ENCODE results near the gene NELFCD.

DNA sequence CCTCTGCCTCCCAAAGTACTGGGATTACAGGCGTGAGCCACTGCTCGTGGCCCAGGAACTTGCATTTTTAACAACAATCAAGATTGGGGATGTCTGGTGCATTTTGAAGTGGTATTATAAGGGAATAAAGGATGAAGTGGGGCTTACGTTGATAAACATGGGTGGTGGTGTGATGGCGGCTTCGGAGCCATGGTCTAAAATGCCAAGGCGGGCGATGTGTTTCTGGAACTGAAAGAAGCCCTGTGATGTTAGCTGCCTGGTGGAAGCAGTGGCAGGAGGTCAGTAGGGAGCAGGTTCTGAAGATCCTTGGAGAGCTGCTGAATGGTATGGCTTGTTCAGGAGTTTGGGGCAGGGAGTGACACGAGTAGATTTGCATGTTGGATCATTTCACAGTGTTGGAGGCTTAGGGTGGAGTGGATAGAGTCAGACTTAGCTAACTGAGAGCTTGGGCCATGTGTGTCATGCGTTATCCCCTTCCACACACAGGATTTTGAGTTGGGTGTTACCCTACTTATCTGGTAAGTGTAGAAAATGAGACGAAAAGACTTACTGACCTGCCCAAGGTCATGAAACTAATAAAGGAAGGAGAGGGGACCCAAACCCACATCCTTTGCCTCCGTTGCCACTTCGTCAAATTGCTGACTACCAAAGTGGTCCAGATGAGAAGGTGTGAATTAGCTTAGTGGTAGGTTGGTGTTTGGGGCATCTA lies 1.5 kb downstream of the NELFCD start:
- TF ChIP-seq TCF12 (IDR thresholded peaks at IDR 0.05) (no peak), RCOR1 (IDR thresholded peaks at IDR 0.05; ENCODE audit: low read length) (no peak), ELF1 (IDR thresholded peaks at IDR 0.05) (no peak), FOXM1 (IDR thresholded peaks at IDR 0.05; ENCODE audit: low read depth) (no peak), TAF1 (IDR thresholded peaks at IDR 0.05; ENCODE audit: borderline replicate concordance, low read depth, low read length) (no peak), REST (IDR thresholded peaks at IDR 0.05; ENCODE audit: low read depth, low read length) (no peak), CHD2 (IDR thresholded peaks at IDR 0.05; ENCODE audit: low read length, partially characterized antibody) (no peak), RXRA (IDR thresholded peaks at IDR 0.05; ENCODE audit: borderline replicate concordance, low read depth) (no peak)
- TF ChIP-seq, protein P1, sequence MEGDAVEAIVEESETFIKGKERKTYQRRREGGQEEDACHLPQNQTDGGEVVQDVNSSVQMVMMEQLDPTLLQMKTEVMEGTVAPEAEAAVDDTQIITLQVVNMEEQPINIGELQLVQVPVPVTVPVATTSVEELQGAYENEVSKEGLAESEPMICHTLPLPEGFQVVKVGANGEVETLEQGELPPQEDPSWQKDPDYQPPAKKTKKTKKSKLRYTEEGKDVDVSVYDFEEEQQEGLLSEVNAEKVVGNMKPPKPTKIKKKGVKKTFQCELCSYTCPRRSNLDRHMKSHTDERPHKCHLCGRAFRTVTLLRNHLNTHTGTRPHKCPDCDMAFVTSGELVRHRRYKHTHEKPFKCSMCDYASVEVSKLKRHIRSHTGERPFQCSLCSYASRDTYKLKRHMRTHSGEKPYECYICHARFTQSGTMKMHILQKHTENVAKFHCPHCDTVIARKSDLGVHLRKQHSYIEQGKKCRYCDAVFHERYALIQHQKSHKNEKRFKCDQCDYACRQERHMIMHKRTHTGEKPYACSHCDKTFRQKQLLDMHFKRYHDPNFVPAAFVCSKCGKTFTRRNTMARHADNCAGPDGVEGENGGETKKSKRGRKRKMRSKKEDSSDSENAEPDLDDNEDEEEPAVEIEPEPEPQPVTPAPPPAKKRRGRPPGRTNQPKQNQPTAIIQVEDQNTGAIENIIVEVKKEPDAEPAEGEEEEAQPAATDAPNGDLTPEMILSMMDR (IDR thresholded peaks at IDR 0.05), result no peak

Data from SK-N-SH (cell line).